Measurements from ENCODE around the gene ADGRA1.

The ADGRA1 gene

GRCh38 chr10:133100706-133101415 lies 13.1 kb downstream of the ADGRA1 start:
- TF ChIP-seq TEAD4 (IDR thresholded peaks at IDR 0.05) (0 out of 2 replicates have a peak, but pooled peaks have one; percentile 37), CEBPB (IDR thresholded peaks at IDR 0.05) (no peak), EGR1 (IDR thresholded peaks at IDR 0.05) (no peak), TAF1 (IDR thresholded peaks at IDR 0.05; ENCODE audit: low read depth) (no peak), NFIC (IDR thresholded peaks at IDR 0.05) (no peak), TCF12 (IDR thresholded peaks at IDR 0.05; ENCODE audit: low read depth) (no peak), EP300 (IDR thresholded peaks at IDR 0.05; ENCODE audit: borderline replicate concordance) (no peak)

GRCh38 chr10:133101416-133101810 lies 13.7 kb downstream of the ADGRA1 start:
- TF ChIP-seq MAX (IDR thresholded peaks at IDR 0.05) = no peak
- no peak for TF ChIP-seq NFIC (IDR thresholded peaks at IDR 0.05)
- TF ChIP-seq CEBPB (IDR thresholded peaks at IDR 0.05) = no peak

- TF ChIP-seq USF1 (IDR thresholded peaks at IDR 0.05) (no peak), EP300 (IDR thresholded peaks at IDR 0.05; ENCODE audit: borderline replicate concordance) (no peak), TAF1 (IDR thresholded peaks at IDR 0.05; ENCODE audit: low read depth) (no peak), ZBTB7A (IDR thresholded peaks at IDR 0.05; ENCODE audit: low read depth) (no peak)
Measured at GRCh38 chr10:133102415-133103095, 14.8 kb downstream of the ADGRA1 start.

- no peak for TF ChIP-seq EP300 (IDR thresholded peaks at IDR 0.05; ENCODE audit: borderline replicate concordance)
- no peak for TF ChIP-seq CREB1 (IDR thresholded peaks at IDR 0.05; ENCODE audit: low read depth)
- TF ChIP-seq TAF1 (IDR thresholded peaks at IDR 0.05; ENCODE audit: low read depth) = no peak
- TF ChIP-seq NFIC (IDR thresholded peaks at IDR 0.05) = no peak
- no peak for TF ChIP-seq EGR1 (IDR thresholded peaks at IDR 0.05)
- TF ChIP-seq TCF12 (IDR thresholded peaks at IDR 0.05; ENCODE audit: low read depth) = no peak
- no peak for TF ChIP-seq RAD21 (IDR thresholded peaks at IDR 0.05; ENCODE audit: low read depth)
- no peak for TF ChIP-seq YY1 (IDR thresholded peaks at IDR 0.05; ENCODE audit: low read depth)
- no peak for TF ChIP-seq TEAD4 (IDR thresholded peaks at IDR 0.05)
Measured at GRCh38 chr10:133103311-133103910, 15.7 kb downstream of the ADGRA1 start.

- TF ChIP-seq MAX (IDR thresholded peaks at IDR 0.05) = no peak
- TF ChIP-seq EGR1 (IDR thresholded peaks at IDR 0.05) = no peak
- no peak for TF ChIP-seq USF1 (IDR thresholded peaks at IDR 0.05)
- no peak for TF ChIP-seq TEAD4 (IDR thresholded peaks at IDR 0.05)
- no peak for TF ChIP-seq REST (IDR thresholded peaks at IDR 0.05; ENCODE audit: low read depth)
- no peak for TF ChIP-seq CREB1 (IDR thresholded peaks at IDR 0.05; ENCODE audit: low read depth)
- TF ChIP-seq FOXM1 (IDR thresholded peaks at IDR 0.05; ENCODE audit: borderline replicate concordance, low read depth) = no peak
- no peak for TF ChIP-seq NFIC (IDR thresholded peaks at IDR 0.05)
- no peak for TF ChIP-seq TAF1 (IDR thresholded peaks at IDR 0.05; ENCODE audit: low read depth)
- no peak for TF ChIP-seq YY1 (IDR thresholded peaks at IDR 0.05; ENCODE audit: low read depth)
- no peak for TF ChIP-seq EP300 (IDR thresholded peaks at IDR 0.05; ENCODE audit: borderline replicate concordance)
- TF ChIP-seq CEBPB (IDR thresholded peaks at IDR 0.05) = no peak
Measured at GRCh38 chr10:133104068-133104962, 16.6 kb downstream of the ADGRA1 start.

- TF ChIP-seq YY1 (IDR thresholded peaks at IDR 0.05; ENCODE audit: low read depth) (no peak), MAX (IDR thresholded peaks at IDR 0.05) (no peak), ZBTB7A (IDR thresholded peaks at IDR 0.05; ENCODE audit: low read depth) (no peak)
Measured at GRCh38 chr10:133104963-133105640, 17.4 kb downstream of the ADGRA1 start.
